ENCODE results near the gene UBE2E2. TPM values are rescaled to one million over a fixed set of nuclear protein-coding genes. Genes with fewer than 3 reads are reported as not detected.

Gene UBE2E2
- polyA plus RNA-seq, 1 donor (not counting 4 experiments of a cell fraction or from before 2014, with no cell fraction given), result 63.2 TPM

- Histone ChIP-seq H3K9ac (ENCODE audit: control insufficient read depth, extremely low read depth, insufficient read depth, low read length) (no peak overlapping the region), H3K9me1 (ENCODE audit: control insufficient read depth, extremely low read depth, insufficient read depth, low read length) (no peaks in the 10 kb centered on the region), H3K9me3 (ENCODE audit: control insufficient read depth, low read depth, low read length) (no peaks in the 10 kb centered on the region), H3K4me2 (ENCODE audit: control insufficient read depth, extremely low read depth, insufficient read depth, low read depth, low read length) (no peak overlapping the region), H3K36me3 (ENCODE audit: control insufficient read depth in 2 of 2, extremely low read depth in 1 of 2, insufficient read depth in 2 of 2, low read length in 2 of 2) (no peaks in the 10 kb centered on the region), H2AFZ (ENCODE audit: control insufficient read depth, low read length) (no peak overlapping the region), H3K4me1 (ENCODE audit: control insufficient read depth, extremely low read depth, insufficient read depth, low read length) (peaks cover 9% of the 10 kb centered on the region), H3K27me3 (ENCODE audit: control insufficient read depth, extremely low read depth, insufficient read depth, low read length) (no peaks in the 10 kb centered on the region), H3K27ac (ENCODE audit: control insufficient read depth, insufficient read depth, low read length) (no peak overlapping the region), H3K79me2 (ENCODE audit: control insufficient read depth, insufficient read depth, low read length) (peaks cover 19% of the 10 kb centered on the region), H4K20me1 (ENCODE audit: control insufficient read depth, extremely low read depth, insufficient read depth, low read length) (no peaks in the 10 kb centered on the region), H3K4me3 (ENCODE audit: control insufficient read depth in 2 of 3, extremely low read depth in 1 of 3, insufficient read depth in 2 of 3, low read depth in 1 of 3, low read length in 3 of 3) (no peak overlapping the region)
- TF ChIP-seq EZH2 (IDR thresholded peaks at IDR 0.05; ENCODE audit: low read length), result no peak
- TF ChIP-seq CTCF (optimal IDR thresholded peaks at IDR 0.05 in 1 of 3, IDR thresholded peaks at IDR 0.05 in 1 of 3, conservative IDR thresholded peaks at IDR 0.05 in 1 of 3; ENCODE audit: extremely low read depth in 1 of 3, insufficient read depth in 2 of 3, low read length in 3 of 3), result no peak
- dilution Hi-C loops (cut with MboI; ENCODE audit: extremely low pct_ligation_motif_present, low sequenced_read_pairs), result no loop called here
- DNase-seq (ENCODE audit: low read depth, low spot score), result no peak
- no peak for FAIRE-seq
Measured at GRCh38 chr3:23258110-23258509, 55.0 kb downstream of the UBE2E2 start.

- TF ChIP-seq EZH2 (IDR thresholded peaks at IDR 0.05; ENCODE audit: low read length) (no peak), CTCF (optimal IDR thresholded peaks at IDR 0.05 in 1 of 3, IDR thresholded peaks at IDR 0.05 in 1 of 3, conservative IDR thresholded peaks at IDR 0.05 in 1 of 3; ENCODE audit: extremely low read depth in 1 of 3, insufficient read depth in 2 of 3, low read length in 3 of 3) (no peak)
- H3K27me3 ChIP-seq (ENCODE audit: control insufficient read depth, extremely low read depth, insufficient read depth, low read length), result no peaks in the 10 kb centered on the region
- H2AFZ ChIP-seq (ENCODE audit: control insufficient read depth, low read length), result no peak overlapping the region
- no peak overlapping the region for H3K9ac ChIP-seq (ENCODE audit: control insufficient read depth, extremely low read depth, insufficient read depth, low read length)
- H3K9me3 ChIP-seq (ENCODE audit: control insufficient read depth, low read depth, low read length), result no peaks in the 10 kb centered on the region
- H4K20me1 ChIP-seq (ENCODE audit: control insufficient read depth, extremely low read depth, insufficient read depth, low read length), result no peaks in the 10 kb centered on the region
- no peak overlapping the region for H3K27ac ChIP-seq (ENCODE audit: control insufficient read depth, insufficient read depth, low read length)
- no peak for FAIRE-seq
- dilution Hi-C loops (cut with MboI; ENCODE audit: extremely low pct_ligation_motif_present, low sequenced_read_pairs), result no loop called here
- DNase-seq (ENCODE audit: low read depth, low spot score), result no peak
- no peak overlapping the region for H3K4me2 ChIP-seq (ENCODE audit: control insufficient read depth, extremely low read depth, insufficient read depth, low read depth, low read length)
- no peaks in the 10 kb centered on the region for H3K36me3 ChIP-seq (ENCODE audit: control insufficient read depth in 2 of 2, extremely low read depth in 1 of 2, insufficient read depth in 2 of 2, low read length in 2 of 2)
- no peak overlapping the region for H3K4me3 ChIP-seq (ENCODE audit: control insufficient read depth in 2 of 3, extremely low read depth in 1 of 3, insufficient read depth in 2 of 3, low read depth in 1 of 3, low read length in 3 of 3)
- H3K79me2 ChIP-seq (ENCODE audit: control insufficient read depth, insufficient read depth, low read length), result peaks cover 14% of the 10 kb centered on the region
- H3K4me1 ChIP-seq (ENCODE audit: control insufficient read depth, extremely low read depth, insufficient read depth, low read length), result peaks cover 21% of the 10 kb centered on the region
- no peaks in the 10 kb centered on the region for H3K9me1 ChIP-seq (ENCODE audit: control insufficient read depth, extremely low read depth, insufficient read depth, low read length)
Measured at GRCh38 chr3:23259515-23259914, 56.4 kb downstream of the UBE2E2 start.

All from keratinocyte (primary cell).